ENCODE results near the gene VPS35L. TPM values are rescaled to one million over a fixed set of nuclear protein-coding genes. Genes with fewer than 3 reads are reported as not detected.

VPS35L gene
- total and polyA plus RNA-seq, 10 of the 15 experiments (the other 5 are each of a cell fraction or from before 2014, with no cell fraction given): 14.9 to 44.1 (median 26.3) TPM

DNA sequence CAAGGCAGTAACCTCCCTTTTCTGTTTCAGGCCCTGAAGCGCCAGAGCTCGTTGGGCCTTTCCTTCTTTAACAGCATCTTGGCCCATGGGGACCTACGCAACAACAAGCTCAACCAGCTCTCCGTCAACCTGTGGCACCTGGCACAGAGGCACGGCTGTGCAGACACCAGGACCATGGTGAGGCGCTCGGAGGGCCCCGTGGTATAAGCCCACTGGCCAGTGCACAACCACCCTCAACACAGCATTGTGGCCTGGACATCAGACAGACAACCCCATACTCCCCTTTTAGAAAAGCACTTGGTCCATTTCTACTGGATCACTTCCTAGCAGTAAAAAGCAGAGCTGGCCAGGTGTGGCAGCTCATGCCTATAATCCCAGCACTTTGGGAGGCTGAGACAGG lies 144.0 kb downstream of the VPS35L start:
- DNase-seq (ENCODE audit: low read depth, low spot score): no peak
- no peak overlapping the region for H3K4me3 ChIP-seq
- no peak overlapping the region for H3K4me2 ChIP-seq (ENCODE audit: control insufficient read depth, insufficient read depth)
- in situ Hi-C loops (cut with MboI): no loop called here
- H4K20me1 ChIP-seq (ENCODE audit: control insufficient read depth, insufficient read depth): no peaks in the 10 kb centered on the region
- no TSS peak for BruUV-seq (replicated peaks)
- H2AFZ ChIP-seq (ENCODE audit: control insufficient read depth, low read depth, low read length): no peak overlapping the region
- ChIA-PET SMC1A (ENCODE audit: uncharacterized antibody, unreplicated experiment) (interaction anchor here (1.5 kb wide), 1 partner anchor 183 kb away, joined by 3 read pairs; no protein-coding TSS in a partner anchor), POLR2A (no interaction called here), RAD21 (ENCODE audit: unreplicated experiment) (interaction anchor here (0.9 kb wide), 1 partner anchor 76 kb away, joined by 3 read pairs; no protein-coding TSS in a partner anchor), CTCF (no interaction called here)
- H3K9ac ChIP-seq (ENCODE audit: control insufficient read depth, insufficient read depth, low read length): no peak overlapping the region
- H3K9me3 ChIP-seq (replicated peaks; ENCODE audit: control insufficient read depth, insufficient read depth, low read length): no peaks in the 10 kb centered on the region
- H3K4me1 ChIP-seq (ENCODE audit: control insufficient read depth, insufficient read depth, low read length): 0 out of 2 replicates have a peak, but pooled peaks cover 2% of the 10 kb centered on the region
- no peak overlapping the region for H3K27ac ChIP-seq (ENCODE audit: control insufficient read depth, insufficient read depth)
- TF ChIP-seq JUND (IDR thresholded peaks at IDR 0.05; ENCODE audit: low read depth, low read length): no peak
- TF ChIP-seq POLR2A (IDR thresholded peaks at IDR 0.05; ENCODE audit: low read depth, low read length): 0 out of 2 replicates have a peak, but pooled peaks have one; percentile 29
- WGBS (ENCODE audit: insufficient coverage, insufficient replicate concordance, low lambda C conversion rate, missing lambda C conversion rate): 96% methylated on average over 8 of the region's 8 CpGs
- no peak for ATAC-seq
- no peaks in the 10 kb centered on the region for H3K27me3 ChIP-seq (replicated peaks in 1 of 2; ENCODE audit: control insufficient read depth in 2 of 2, insufficient read depth in 2 of 2, low read length in 1 of 2)
- FAIRE-seq: no peak
- no peaks in the 10 kb centered on the region for H3K79me2 ChIP-seq (ENCODE audit: control insufficient read depth, insufficient read depth, low read length)
- intact Hi-C loops (cut with micrococcal nuclease; ENCODE audit: unreplicated experiment): no loop called here
- peaks cover 6 to 7% of the 10 kb centered on the region in 2 experiments; a peak in 3 of 4 replicates for H3K36me3 ChIP-seq (ENCODE audit: control insufficient read depth in 2 of 2, insufficient read depth in 2 of 2, low read length in 1 of 2)

- FAIRE-seq: no peak
- SMC1A ChIA-PET (ENCODE audit: uncharacterized antibody, unreplicated experiment): interaction anchor here (0.6 kb wide), 1 partner anchor 24 kb away, joined by 3 read pairs; no protein-coding TSS in a partner anchor
Measured at GRCh38 chr16:19700319-19700781, 144.8 kb downstream of the VPS35L start.

More at GRCh38 chr16:19700319-19700781, 144.8 kb downstream of the VPS35L start:
- no peak for DNase-seq (ENCODE audit: low read depth, low spot score)
- Histone ChIP-seq H3K27me3 (replicated peaks in 1 of 2; ENCODE audit: control insufficient read depth in 2 of 2, insufficient read depth in 2 of 2, low read length in 1 of 2) (no peaks in the 10 kb centered on the region), H3K4me3 (no peak overlapping the region), H3K27ac (ENCODE audit: control insufficient read depth, insufficient read depth) (no peak overlapping the region), H3K36me3 (ENCODE audit: control insufficient read depth in 2 of 2, insufficient read depth in 2 of 2, low read length in 1 of 2) (peaks cover 15 to 16% of the 10 kb centered on the region in 2 experiments; a peak in 3 of 4 replicates), H3K9ac (ENCODE audit: control insufficient read depth, insufficient read depth, low read length) (no peak overlapping the region), H2AFZ (ENCODE audit: control insufficient read depth, low read depth, low read length) (no peak overlapping the region), H3K4me2 (ENCODE audit: control insufficient read depth, insufficient read depth) (no peak overlapping the region), H4K20me1 (ENCODE audit: control insufficient read depth, insufficient read depth) (no peaks in the 10 kb centered on the region; the same call in 1 of the 2 replicates), H3K79me2 (ENCODE audit: control insufficient read depth, insufficient read depth, low read length) (no peaks in the 10 kb centered on the region), H3K9me3 (replicated peaks; ENCODE audit: control insufficient read depth, insufficient read depth, low read length) (no peaks in the 10 kb centered on the region), H3K4me1 (ENCODE audit: control insufficient read depth, insufficient read depth, low read length) (0 out of 2 replicates have a peak, but pooled peaks cover 2% of the 10 kb centered on the region)
- 99% methylated on average over 6 of the region's 6 CpGs for WGBS (ENCODE audit: insufficient coverage, insufficient replicate concordance, low lambda C conversion rate, missing lambda C conversion rate)
- TF ChIP-seq, protein P1, sequence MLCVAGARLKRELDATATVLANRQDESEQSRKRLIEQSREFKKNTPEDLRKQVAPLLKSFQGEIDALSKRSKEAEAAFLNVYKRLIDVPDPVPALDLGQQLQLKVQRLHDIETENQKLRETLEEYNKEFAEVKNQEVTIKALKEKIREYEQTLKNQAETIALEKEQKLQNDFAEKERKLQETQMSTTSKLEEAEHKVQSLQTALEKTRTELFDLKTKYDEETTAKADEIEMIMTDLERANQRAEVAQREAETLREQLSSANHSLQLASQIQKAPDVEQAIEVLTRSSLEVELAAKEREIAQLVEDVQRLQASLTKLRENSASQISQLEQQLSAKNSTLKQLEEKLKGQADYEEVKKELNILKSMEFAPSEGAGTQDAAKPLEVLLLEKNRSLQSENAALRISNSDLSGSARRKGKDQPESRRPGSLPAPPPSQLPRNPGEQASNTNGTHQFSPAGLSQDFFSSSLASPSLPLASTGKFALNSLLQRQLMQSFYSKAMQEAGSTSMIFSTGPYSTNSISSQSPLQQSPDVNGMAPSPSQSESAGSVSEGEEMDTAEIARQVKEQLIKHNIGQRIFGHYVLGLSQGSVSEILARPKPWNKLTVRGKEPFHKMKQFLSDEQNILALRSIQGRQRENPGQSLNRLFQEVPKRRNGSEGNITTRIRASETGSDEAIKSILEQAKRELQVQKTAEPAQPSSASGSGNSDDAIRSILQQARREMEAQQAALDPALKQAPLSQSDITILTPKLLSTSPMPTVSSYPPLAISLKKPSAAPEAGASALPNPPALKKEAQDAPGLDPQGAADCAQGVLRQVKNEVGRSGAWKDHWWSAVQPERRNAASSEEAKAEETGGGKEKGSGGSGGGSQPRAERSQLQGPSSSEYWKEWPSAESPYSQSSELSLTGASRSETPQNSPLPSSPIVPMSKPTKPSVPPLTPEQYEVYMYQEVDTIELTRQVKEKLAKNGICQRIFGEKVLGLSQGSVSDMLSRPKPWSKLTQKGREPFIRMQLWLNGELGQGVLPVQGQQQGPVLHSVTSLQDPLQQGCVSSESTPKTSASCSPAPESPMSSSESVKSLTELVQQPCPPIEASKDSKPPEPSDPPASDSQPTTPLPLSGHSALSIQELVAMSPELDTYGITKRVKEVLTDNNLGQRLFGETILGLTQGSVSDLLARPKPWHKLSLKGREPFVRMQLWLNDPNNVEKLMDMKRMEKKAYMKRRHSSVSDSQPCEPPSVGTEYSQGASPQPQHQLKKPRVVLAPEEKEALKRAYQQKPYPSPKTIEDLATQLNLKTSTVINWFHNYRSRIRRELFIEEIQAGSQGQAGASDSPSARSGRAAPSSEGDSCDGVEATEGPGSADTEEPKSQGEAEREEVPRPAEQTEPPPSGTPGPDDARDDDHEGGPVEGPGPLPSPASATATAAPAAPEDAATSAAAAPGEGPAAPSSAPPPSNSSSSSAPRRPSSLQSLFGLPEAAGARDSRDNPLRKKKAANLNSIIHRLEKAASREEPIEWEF (IDR thresholded peaks at IDR 0.05; ENCODE audit: insufficient replicate concordance, low read depth, low read length): no peak
- TF ChIP-seq IKZF2 (IDR thresholded peaks at IDR 0.05): no peak
- ChIA-PET CTCF (no interaction called here), POLR2A (no interaction called here), RAD21 (ENCODE audit: unreplicated experiment) (no interaction called here)
- in situ Hi-C loops (cut with MboI) (no loop called here), intact Hi-C loops (cut with micrococcal nuclease; ENCODE audit: unreplicated experiment) (no loop called here)
- no TSS peak for BruUV-seq (replicated peaks)
- ATAC-seq: no peak
